Gastrocnemius medialis (tissue), 4 donors: Measurements from ENCODE around the gene INPP5A. TPM values are rescaled to one million over a fixed set of nuclear protein-coding genes. Genes with fewer than 3 reads are reported as not detected.
A peak's percentile ranks its signal among the peaks of the same experiment; 100 is the strongest.

Experiments
- ATAC-seq, 2 donors: fragments of 150-250 bp; one replicate each; pipeline ENCODE4 v1.9.1; 2016
- DNase-seq, 2 donors: peaks; one replicate each; pipeline ENCODE4 v3.0.0-alpha.2; 2019
- H3K27ac ChIP-seq, 4 donors: fragments of 200-600 bp; sonication (generic); 1 replicate in 1 of 4; 2 replicates in 3 of 4; pipeline ENCODE4 v1.5.1; 2016 to 2018; ENCODE audit warnings: mild to moderate bottlenecking in 2 of 4, moderate library complexity in 1 of 4
- H3K27me3 ChIP-seq, 3 donors: fragments of 200-600 bp; sonication (generic) in 2 of 3; 1 replicate in 1 of 3; 2 replicates in 2 of 3; pipeline versions ENCODE4 v1.5.1 to v1.6.0; 2016 to 2019; ENCODE audit warnings: mild to moderate bottlenecking in 1 of 3, moderate library complexity in 1 of 3
- H3K36me3 ChIP-seq, 2 donors: fragments of 200-600 bp; sonication (generic) in 1 of 2; one replicate each; pipeline ENCODE4 v1.5.1; 2017 to 2018
- H3K4me1 ChIP-seq, 2 donors: fragments of 200-600 bp; sonication (generic) in 1 of 2; one replicate each; pipeline ENCODE4 v1.5.1; 2016 to 2017; ENCODE audit warnings: mild to moderate bottlenecking in 2 of 2
- H3K4me3 ChIP-seq, 4 donors: fragments of 200-600 bp; sonication (generic) in 3 of 4; 1 replicate in 1 of 4; 2 replicates in 3 of 4; pipeline ENCODE4 v1.5.1; 2016 to 2019; ENCODE audit warnings: mild to moderate bottlenecking in 2 of 4
- H3K9me3 ChIP-seq, 3 donors: fragments of 200-600 bp; sonication (generic) in 2 of 3; 1 replicate in 1 of 3; 2 replicates in 2 of 3; pipeline ENCODE4 v1.5.1; 2016 to 2019
- CTCF ChIP-seq, 5 experiments: fragments of 450-650 bp in 3 of 5; fragments of 200-600 bp in 2 of 5; sonication (generic) in 2 of 5; IDR thresholded peaks in 4 of 5; conservative IDR thresholded peaks in 1 of 5; 1 replicate in 4 of 5; 2 replicates in 1 of 5; pipeline ENCODE4 v1.5.1; 2016 to 2019; ENCODE audit warnings: antibody characterized with exemption in 5 of 5, mild to moderate bottlenecking in 3 of 5, moderate library complexity in 3 of 5
- POLR2A ChIP-seq, 2 donors: fragments of 450-650 bp; IDR thresholded peaks; one replicate each; pipeline ENCODE4 v1.6.1; 2017; ENCODE audit warnings: antibody characterized with exemption in 2 of 2, mild to moderate bottlenecking in 2 of 2, moderate library complexity in 2 of 2
- in situ Hi-C, 4 donors: fragments of 200-750 bp; cut with MboI; loops; one replicate each; pipeline versions ENCODE4 v1.15.0 to v1.8.0; 2017; ENCODE audit warnings: low sequenced_read_pairs in 4 of 4
- intact Hi-C: fragments of 100-400 bp; cut with DNase I; formaldehyde crosslinking; loops from one replicate; pipeline ENCODE4 v1.15.1; 2023; ENCODE audit warnings: low total_unique reads
- total RNA-seq, 4 donors: library from RNA; depleted of rRNA; stranded (reverse); fragments of >200 nt; gene quantifications; one replicate each; pipeline versions ENCODE4 v1.1.0 to v1.2.3, GENCODE V29; 2016

Gene INPP5A
- total RNA-seq, 4 donors from 2014 or later: 74.9 to 107 (median 92.4) TPM

- Histone ChIP-seq H3K4me1 (peaks cover 56 to 61% of the 10 kb centered on the region in 2 donors), H3K36me3 (no peaks in the 10 kb centered on the region), H3K4me3 (peak overlapping the region in 1 of 4 donors; percentile 0), H3K27me3 (no peaks in the 10 kb centered on the region), H3K27ac (peak overlapping the region in 2 of 4 donors; percentile 14 to 29), H3K9me3 (no peaks in the 10 kb centered on the region)
- intact Hi-C loops (no loop called here), in situ Hi-C loops (no loop called here)
- ATAC-seq (no peak), DNase-seq (no peak)
- TF ChIP-seq CTCF (IDR thresholded peaks at IDR 0.05 in 4 of 5, conservative IDR thresholded peaks at IDR 0.05 in 1 of 5) (no peak), POLR2A (IDR thresholded peaks at IDR 0.05) (no peak)
Measured at GRCh38 chr10:132585732-132586722, 48.4 kb downstream of the INPP5A start.

GRCh38 chr10:132586739-132587138 is 49.2 kb downstream of the INPP5A start:
- no peak for ATAC-seq
- TF ChIP-seq POLR2A (IDR thresholded peaks at IDR 0.05) (no peak), CTCF (IDR thresholded peaks at IDR 0.05 in 4 of 5, conservative IDR thresholded peaks at IDR 0.05 in 1 of 5) (no peak)
- Histone ChIP-seq H3K9me3 (no peaks in the 10 kb centered on the region), H3K4me1 (peaks cover 62 to 65% of the 10 kb centered on the region in 2 donors), H3K27me3 (no peaks in the 10 kb centered on the region), H3K36me3 (no peaks in the 10 kb centered on the region), H3K4me3 (no peak overlapping the region), H3K27ac (peak overlapping the region in 2 of 4 donors; percentile 90 to 93)
- intact Hi-C loops (no loop called here), in situ Hi-C loops (no loop called here)
- no peak for DNase-seq

GRCh38 chr10:132587175-132587574 is 49.6 kb downstream of the INPP5A start:
- H3K9me3 ChIP-seq: no peaks in the 10 kb centered on the region
- TF ChIP-seq CTCF (IDR thresholded peaks at IDR 0.05 in 4 of 5, conservative IDR thresholded peaks at IDR 0.05 in 1 of 5) (no peak), POLR2A (IDR thresholded peaks at IDR 0.05) (no peak)
- no peaks in the 10 kb centered on the region for H3K36me3 ChIP-seq
- ATAC-seq (no peak), DNase-seq (no peak)
- H3K27me3 ChIP-seq: no peaks in the 10 kb centered on the region
- H3K4me1 ChIP-seq: peaks cover 65 to 70% of the 10 kb centered on the region in 2 donors
- in situ Hi-C loops (no loop called here), intact Hi-C loops (no loop called here)
- H3K4me3 ChIP-seq: no peak overlapping the region
- H3K27ac ChIP-seq: peak overlapping the region; percentile 78 to 93 (median 84)

- H3K27ac ChIP-seq: peak overlapping the region; percentile 78 to 93 (median 84)
- ATAC-seq: peak; percentile 60 to 75
- peak; percentile 43 to 56 for DNase-seq
- peaks cover 77 to 82% of the 10 kb centered on the region in 2 donors for H3K4me1 ChIP-seq
- H3K36me3 ChIP-seq: no peaks in the 10 kb centered on the region
- H3K4me3 ChIP-seq: peak overlapping the region; percentile 18 to 45 (median 33)
- no peak for TF ChIP-seq POLR2A (IDR thresholded peaks at IDR 0.05)
- TF ChIP-seq CTCF (IDR thresholded peaks at IDR 0.05 in 4 of 5, conservative IDR thresholded peaks at IDR 0.05 in 1 of 5): no peak
- H3K27me3 ChIP-seq: no peaks in the 10 kb centered on the region
- intact Hi-C loops: loop anchor here (2.0 kb wide), 1 partner anchor 44 kb away; no protein-coding TSS in a partner anchor
- H3K9me3 ChIP-seq: no peaks in the 10 kb centered on the region
- in situ Hi-C loops: no loop called here
Measured at GRCh38 chr10:132588301-132589013, 50.9 kb downstream of the INPP5A start.
